ENCODE results near the gene ZNF384.

DNA sequence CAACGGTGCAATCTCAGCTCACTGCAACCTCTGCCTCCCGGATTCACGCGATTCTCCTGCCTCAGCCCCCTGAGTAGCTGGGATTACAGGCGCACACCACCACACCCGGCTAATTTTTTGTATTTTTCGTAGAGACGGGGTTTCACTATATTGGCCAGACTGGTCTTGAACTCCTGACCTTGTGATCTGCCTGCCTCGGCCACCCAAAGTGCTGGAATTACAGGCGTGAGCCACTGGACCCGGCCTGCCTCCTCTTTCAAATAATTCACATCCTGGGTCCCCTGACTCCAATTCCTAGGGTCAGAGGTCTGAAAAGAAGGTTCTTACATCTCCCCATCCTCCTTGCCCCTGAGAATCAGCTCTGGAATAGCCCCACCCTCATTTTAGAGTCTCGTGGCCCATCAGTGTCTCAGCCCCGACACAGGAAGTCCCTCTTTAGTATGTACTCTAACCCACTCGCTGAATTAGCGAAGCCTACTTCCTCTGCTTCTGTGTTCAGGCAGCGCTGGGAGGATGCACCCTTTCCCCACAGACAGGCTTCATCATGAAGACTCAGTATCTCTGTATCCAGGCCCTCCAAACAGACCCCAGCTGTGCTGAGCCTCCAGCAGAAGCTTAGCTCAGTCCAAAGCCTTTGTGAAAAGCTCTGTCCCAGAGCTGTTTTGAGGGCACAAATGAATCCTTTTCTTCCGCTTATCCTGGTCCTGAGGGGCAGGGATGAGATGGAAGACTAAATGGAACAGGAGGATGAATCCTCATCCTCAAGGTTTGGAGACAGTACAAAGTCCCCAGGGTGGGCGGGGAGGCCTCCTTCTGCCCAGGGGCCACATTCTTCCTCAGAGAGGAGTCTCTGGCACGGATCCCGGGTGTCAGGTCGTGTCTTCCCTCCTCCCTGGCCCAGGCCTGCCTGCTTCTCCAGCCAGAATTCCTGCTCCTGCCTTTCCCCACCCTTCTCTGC, 56.9 kb downstream of the ZNF384 start:
- TF ChIP-seq POLR2A (IDR thresholded peaks at IDR 0.05; ENCODE audit: low read depth, low read length) = peak; percentile 86
- peak; percentile 67; the same call in 1 of the 2 replicates for TF ChIP-seq POLR2AphosphoS5 (IDR thresholded peaks at IDR 0.05; ENCODE audit: low read depth, low read length)
